BJ (cell line): ENCODE data around the gene FLAD1. TPM values are rescaled to one million over a fixed set of nuclear protein-coding genes. Genes with fewer than 3 reads are reported as not detected.

Experiments used
- CTCF ChIA-PET: fragments of 350-600 bp; formaldehyde crosslinking; extraction: SDS; loops from one replicate; lab custom pipeline; 2021; ENCODE audit warnings: antibody characterized with exemption, inconsistent platforms; lab: Yijun Ruan, JAX
- POLR2A ChIA-PET: fragments of 300-600 bp; sonication (Branson Sonifier 250); formaldehyde crosslinking; extraction: SDS; loops from one replicate; lab custom pipeline; 2021; ENCODE audit warnings: antibody characterized with exemption; lab: Charles Lee
- DNase-seq: peaks from one replicate; pipeline ENCODE4 v3.0.0-alpha.2; 2011; ENCODE audit warnings: low read depth
- H3K27me3 ChIP-seq: 2 replicates; pipeline ENCODE4 v1.6.0; 2011; ENCODE audit warnings: low read length; ENCODE audit not compliant: control insufficient read depth, insufficient read depth
- H3K36me3 ChIP-seq: 2 replicates; pipeline ENCODE4 v1.5.1; 2011; ENCODE audit warnings: low read length; ENCODE audit not compliant: control insufficient read depth, insufficient read depth
- H3K4me3 ChIP-seq: 2 replicates; pipeline ENCODE4 v1.5.1; 2011; ENCODE audit warnings: low read depth, mild to moderate bottlenecking, control low read depth, low read length
- CTCF ChIP-seq: IDR thresholded peaks from 2 replicates; pipeline ENCODE4 v1.5.1; 2011; ENCODE audit warnings: low read depth, mild to moderate bottlenecking, control low read depth, inconsistent platforms, low read length, moderate library complexity; ENCODE audit not compliant: insufficient read depth
- polyA plus RNA-seq: library from polyadenylated mRNA; depleted of rRNA; stranded (reverse); fragments of >200 nt; gene quantifications from 2 replicates; pipeline ENCODE4 v1.2.3, GENCODE V29; 2011

Gene FLAD1
- polyA plus RNA-seq, 1 experiment, result 40.5 TPM

DNA sequence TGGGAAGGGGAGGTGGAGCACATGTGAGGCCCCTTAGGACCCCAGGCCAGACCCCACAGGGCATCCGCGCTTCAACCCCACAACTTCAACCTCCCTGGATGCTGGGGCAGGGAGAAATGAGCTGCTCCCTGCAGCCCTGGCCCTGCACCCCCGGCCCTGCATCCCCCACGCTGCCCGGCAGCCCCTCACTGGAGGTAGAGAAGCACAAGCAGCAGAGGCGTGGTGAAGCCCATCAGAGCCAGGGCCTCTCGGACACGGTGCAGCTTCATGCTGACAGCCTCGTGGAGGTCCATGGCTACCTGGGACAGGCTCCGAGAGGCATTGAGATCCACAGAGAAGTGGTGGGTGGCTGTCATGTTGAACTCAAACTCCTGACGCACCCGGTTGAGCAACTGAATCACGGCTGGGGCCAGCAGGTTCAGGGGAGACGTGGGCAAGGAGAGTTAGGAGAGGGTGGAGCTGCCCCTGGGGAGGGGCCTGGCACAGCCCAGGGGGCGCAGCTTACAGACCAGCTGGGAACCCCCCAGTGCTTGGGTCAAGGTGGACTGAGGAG, 47.2 kb downstream of the FLAD1 start:
- ChIA-PET POLR2A (no interaction called here), CTCF (interaction anchor here (0.7 to 6.9 kb wide), 3 partner anchors 13 to 21 kb away, joined by 3 to 31 read pairs (median 3); partner anchors contain the start of gene ADAM15)
- Histone ChIP-seq H3K4me3 (no peak overlapping the region), H3K36me3 (no peaks in the 10 kb centered on the region), H3K27me3 (0 out of 2 replicates have a peak, but pooled peaks cover 1% of the 10 kb centered on the region)
- no peak for TF ChIP-seq CTCF
- DNase-seq, result no peak

- POLR2A ChIA-PET, result no interaction called here
Observed at GRCh38 chr1:155030899-155031298, 47.8 kb downstream of the FLAD1 start.

GRCh38 chr1:155032886-155033285, 49.7 kb downstream of the FLAD1 start:
- DNase-seq, result no peak
- H3K27me3 ChIP-seq, result peaks cover 3% of the 10 kb centered on the region
- CTCF ChIA-PET, result interaction anchor here (2.2 to 6.9 kb wide), 3 partner anchors 12 to 18 kb away, joined by 7 to 31 read pairs (median 11); partner anchors contain the start of gene ADAM15
- POLR2A ChIA-PET, result no interaction called here
- H3K36me3 ChIP-seq, result no peaks in the 10 kb centered on the region
- TF ChIP-seq CTCF, result no peak
- H3K4me3 ChIP-seq, result no peak overlapping the region

More at GRCh38 chr1:155030899-155031298, 47.8 kb downstream of the FLAD1 start:
- H3K27me3 ChIP-seq, result peaks cover 1% of the 10 kb centered on the region; the same call in 1 of the 2 replicates
- CTCF ChIA-PET, result interaction anchor here (0.7 to 6.9 kb wide), 2 partner anchors 14 to 21 kb away, joined by 3 to 31 read pairs; partner anchors contain the start of gene ADAM15
- TF ChIP-seq CTCF, result no peak
- H3K36me3 ChIP-seq, result no peaks in the 10 kb centered on the region
- DNase-seq, result no peak
- H3K4me3 ChIP-seq, result no peak overlapping the region

DNA sequence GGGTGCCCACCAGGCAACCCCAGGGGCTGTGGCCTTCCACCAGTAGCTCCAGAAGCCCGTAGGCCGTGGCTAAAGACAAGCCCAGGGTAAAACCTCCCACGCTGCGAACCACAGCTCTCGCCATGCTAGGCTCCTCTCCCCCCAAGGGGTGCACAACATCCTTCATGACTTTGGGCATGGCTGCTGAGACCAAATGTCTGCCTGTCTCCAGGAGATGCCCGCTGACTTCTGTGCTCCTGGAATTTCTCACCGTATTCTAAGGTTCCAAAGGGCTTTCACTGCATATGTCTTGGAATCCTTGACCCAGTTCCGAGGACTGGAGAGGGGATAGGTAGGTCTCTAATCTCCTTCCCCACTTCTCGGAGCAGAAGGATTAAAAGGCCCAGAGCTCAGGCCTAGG, 50.4 kb downstream of the FLAD1 start, which contains the start of the genes DCST1 and DCST2:
Gene DCST1, plus strand, starts transcription at position 301 of the 400 bp plus-strand sequence. CDS start 213 bp downstream, outside the sequence.
Gene DCST2, minus strand, starts transcription at position 258 of the 400 bp plus-strand sequence. Its CDS starts 80 bp downstream, at position 178.
- Histone ChIP-seq H3K4me3 (no peak within 1 kb of the TSS), H3K36me3 (no peaks in the 10 kb centered on the region), H3K27me3 (peaks cover 6% of the 10 kb centered on the region)
- POLR2A ChIA-PET, result no interaction called here
- no peak for TF ChIP-seq CTCF
- no peak for DNase-seq
- CTCF ChIA-PET, result interaction anchor here (2.2 to 6.9 kb wide), 3 partner anchors 11 to 18 kb away, joined by 7 to 31 read pairs (median 11); partner anchors contain the start of gene ADAM15
